GM18499 (cell line): Measurements from ENCODE around the gene ZNF407.

ENCODE experiments used
- ATAC-seq: cut with Tn5 transposase; IDR thresholded peaks from one replicate; pipeline ENCODE4 v1.9.1; 2021; ENCODE audit warnings: moderate number of reproducible peaks; ENCODE audit not compliant: insufficient read depth, unreplicated experiment

The ZNF407 gene

DNA sequence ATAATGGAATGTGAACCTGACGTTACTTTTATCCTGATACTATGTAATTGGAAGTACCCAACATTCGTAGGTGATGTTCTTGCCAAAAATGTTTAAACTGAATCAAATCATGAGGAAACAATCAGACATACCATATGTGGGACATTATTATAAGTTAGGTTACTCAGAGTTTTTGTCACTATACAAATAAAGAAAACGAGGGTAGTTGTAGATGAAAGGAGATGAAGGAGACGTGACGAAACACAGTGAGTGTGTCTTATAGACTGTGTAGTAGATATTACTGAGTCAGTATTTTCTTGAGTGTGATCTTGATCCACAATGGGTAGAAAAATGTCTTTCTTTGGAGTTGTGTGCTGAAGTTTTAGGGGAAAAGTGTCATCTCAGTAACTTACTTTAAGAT is 176.8 kb downstream of the ZNF407 start:
- no peak for ATAC-seq

- no peak for ATAC-seq
Measured at GRCh38 chr18:74775239-74775638, 177.6 kb downstream of the ZNF407 start.

GRCh38 chr18:74778191-74778847 is 180.6 kb downstream of the ZNF407 start:
- no peak for ATAC-seq

- no peak for ATAC-seq
Measured at GRCh38 chr18:74784752-74785151, 187.1 kb downstream of the ZNF407 start.

- ATAC-seq, result no peak
Measured at GRCh38 chr18:74785632-74786031, 188.0 kb downstream of the ZNF407 start.

DNA sequence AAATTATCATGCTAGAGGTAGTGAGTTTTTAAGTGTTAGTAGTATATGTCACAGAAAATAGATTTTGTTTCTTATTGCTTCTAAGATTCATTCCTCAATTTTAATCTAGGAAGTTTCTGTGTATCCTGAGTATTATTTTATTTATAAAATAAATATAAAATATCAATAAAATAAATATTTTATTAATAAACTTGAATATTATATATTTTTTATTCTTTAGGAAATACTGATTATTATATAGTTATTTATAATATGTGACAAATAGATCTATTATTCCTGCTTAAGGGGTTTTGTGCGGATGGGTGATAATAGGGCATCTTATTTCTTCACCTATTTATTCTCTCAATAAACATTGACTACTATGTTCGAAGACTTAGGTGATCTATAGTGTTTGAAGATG is 191.0 kb downstream of the ZNF407 start:
- no peak for ATAC-seq

DNA sequence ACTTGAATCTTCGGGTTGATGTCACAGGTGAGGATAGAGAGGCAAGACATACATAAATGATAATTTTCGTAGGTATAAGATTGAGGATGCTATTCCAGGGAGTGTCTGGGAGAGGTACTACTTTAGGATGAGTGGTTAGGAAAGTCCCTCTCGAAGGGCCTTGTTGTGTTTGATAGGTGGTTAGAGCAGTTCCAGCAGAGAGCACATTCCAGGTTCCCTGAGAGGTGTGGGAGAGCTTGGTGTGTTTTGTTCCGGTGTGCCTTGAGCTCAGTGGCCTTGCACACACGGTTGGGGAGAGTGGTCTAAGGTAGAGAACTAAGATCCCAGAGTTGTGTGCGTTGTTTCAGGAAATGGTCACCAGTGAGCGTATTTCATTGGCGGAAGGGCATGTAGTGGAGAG is 191.4 kb downstream of the ZNF407 start:
- ATAC-seq, result no peak

GRCh38 chr18:74790451-74790850 is 192.8 kb downstream of the ZNF407 start:
- ATAC-seq, result no peak

DNA sequence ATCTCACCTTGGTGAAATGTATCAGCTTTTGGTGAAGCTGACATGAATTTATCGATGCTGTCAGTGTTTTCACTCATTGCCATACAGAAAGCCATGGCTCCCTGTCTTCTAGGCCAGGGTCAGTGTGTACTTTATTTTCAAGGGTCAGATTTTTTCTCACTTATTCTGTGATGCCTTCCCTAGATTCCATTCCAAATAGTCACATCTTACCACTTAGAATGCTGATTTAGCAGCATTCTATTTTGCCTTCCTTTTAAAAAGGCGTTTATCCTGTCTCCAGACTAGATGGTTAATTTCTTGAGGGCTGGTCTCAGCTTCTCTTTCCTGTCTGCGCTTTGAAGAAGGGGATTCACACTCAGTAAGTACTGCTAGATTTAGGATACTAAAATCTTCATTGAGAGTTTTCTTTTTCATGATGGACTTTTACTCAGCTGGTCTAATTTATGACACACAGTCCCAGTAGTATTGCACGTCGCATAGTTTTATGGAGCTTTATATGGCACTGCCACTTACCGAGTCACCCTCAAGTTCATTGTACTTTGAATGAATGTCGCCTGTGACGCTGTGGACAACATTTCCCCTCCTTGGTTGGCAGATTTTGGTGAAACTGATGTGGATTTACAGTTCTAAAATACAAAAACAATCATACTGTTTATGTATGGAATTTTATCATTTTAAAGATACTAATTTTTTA is 194.0 kb downstream of the ZNF407 start:
- no peak for ATAC-seq

- ATAC-seq, result no peak
Measured at GRCh38 chr18:74793746-74794145, 196.1 kb downstream of the ZNF407 start.

DNA sequence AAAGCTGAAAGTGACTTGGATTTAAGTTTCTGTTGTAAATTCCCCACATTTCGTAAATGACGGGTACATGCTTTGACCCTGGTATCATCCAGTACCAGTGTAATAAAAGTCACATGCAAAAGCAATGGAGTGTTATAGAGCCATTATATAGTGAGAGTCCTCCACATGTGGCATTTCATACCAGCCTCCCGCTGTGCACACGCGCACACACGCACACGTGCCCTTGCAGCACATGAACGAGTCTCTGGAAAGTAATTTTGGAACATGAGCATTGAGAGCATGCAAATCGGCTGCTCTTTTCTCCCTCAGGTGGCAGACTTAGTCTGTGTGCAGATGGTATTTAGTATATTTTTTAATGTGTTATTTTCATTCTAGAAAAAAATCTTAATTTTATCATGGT is 198.1 kb downstream of the ZNF407 start:
- no peak for ATAC-seq

GRCh38 chr18:74796211-74796610 is 198.5 kb downstream of the ZNF407 start:
- ATAC-seq, result no peak

GRCh38 chr18:74796841-74797576 is 199.3 kb downstream of the ZNF407 start:
- ATAC-seq, result peak; percentile 99

- peak; percentile 24 for ATAC-seq
Measured at GRCh38 chr18:74797577-74798151, 200.0 kb downstream of the ZNF407 start.

DNA sequence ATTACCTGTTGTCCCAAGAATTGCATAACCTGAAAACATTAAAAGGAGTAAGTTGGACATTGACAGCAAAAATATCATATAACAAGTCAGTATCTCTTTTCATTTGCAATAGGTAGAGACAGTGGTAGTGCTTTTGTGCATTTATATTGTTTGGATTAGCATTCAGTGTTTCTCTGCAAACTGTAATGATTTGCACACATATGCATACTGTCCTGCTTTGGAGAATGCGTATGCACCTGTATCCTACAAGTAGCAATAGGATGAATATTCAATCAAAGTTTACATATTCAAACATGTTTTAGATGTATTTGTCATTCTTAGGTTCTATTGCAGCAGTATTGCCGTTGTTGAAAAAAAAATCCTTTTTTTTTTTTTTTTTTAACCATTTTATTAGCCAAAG is 201.9 kb downstream of the ZNF407 start:
- ATAC-seq, result no peak

DNA sequence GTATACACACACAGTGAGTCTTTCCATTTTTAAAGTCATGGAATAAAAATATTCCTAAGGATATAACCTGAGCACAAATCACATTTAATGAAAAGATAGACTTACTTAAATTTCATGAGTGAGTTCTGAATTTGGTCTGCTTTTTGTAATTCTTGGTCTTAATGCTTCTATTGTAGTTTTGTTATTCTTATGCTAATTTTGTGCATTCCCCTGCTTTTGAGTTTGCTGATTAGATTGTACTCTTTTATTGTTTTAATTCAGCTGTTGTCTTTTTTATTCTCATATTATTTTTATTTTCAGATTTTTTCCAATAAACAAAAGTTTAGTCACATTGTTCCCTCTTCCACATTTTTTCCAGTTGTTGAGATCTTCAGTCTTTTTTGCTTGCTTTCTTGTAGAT is 202.4 kb downstream of the ZNF407 start:
- no peak for ATAC-seq

- no peak for ATAC-seq
Measured at GRCh38 chr18:74803117-74803516, 205.4 kb downstream of the ZNF407 start.

- ATAC-seq, result no peak
Measured at GRCh38 chr18:74803769-74804168, 206.1 kb downstream of the ZNF407 start.

- ATAC-seq, result no peak
Measured at GRCh38 chr18:74804677-74805076, 207.0 kb downstream of the ZNF407 start.

DNA sequence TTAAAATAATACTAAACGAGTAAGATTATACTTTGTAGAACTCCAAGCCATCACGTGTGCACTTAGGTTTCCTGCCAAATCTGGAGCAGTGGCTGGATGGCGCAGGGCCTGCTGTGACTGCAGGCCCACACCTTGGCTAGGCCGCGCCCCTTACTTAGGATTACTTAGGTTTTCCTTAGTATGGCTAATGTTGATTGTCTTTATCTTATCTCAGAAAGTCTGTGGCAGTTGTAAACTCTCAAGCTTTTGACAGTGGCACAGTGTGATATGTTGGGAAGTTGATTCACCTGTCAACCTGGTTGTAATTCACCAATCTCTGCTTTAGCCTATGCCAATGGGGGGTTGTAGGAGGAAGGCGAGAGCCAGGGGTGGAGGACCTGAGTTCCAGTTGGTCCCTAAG is 208.4 kb downstream of the ZNF407 start:
- no peak for ATAC-seq
